PFSK-1 (cell line): ENCODE data around the gene TNNC1.

Experiments used
- FOXP2 ChIP-seq: optimal IDR thresholded peaks from 2 replicates; pipeline ENCODE3; 2011; ENCODE audit warnings: borderline replicate concordance, control low read depth, inconsistent platforms; ENCODE audit not compliant: insufficient read depth; ENCODE audit errors: extremely low read length, extremely low read depth
- POLR2AphosphoS5 ChIP-seq: IDR thresholded peaks from 2 replicates; pipeline ENCODE4 v1.6.1; 2012; ENCODE audit warnings: low read depth, mild to moderate bottlenecking, control low read depth, low read length, moderate library complexity
- SIN3A ChIP-seq: IDR thresholded peaks from 2 replicates; pipeline ENCODE4 v1.6.1; 2012; ENCODE audit warnings: mild to moderate bottlenecking, low read length, moderate library complexity, borderline replicate concordance; ENCODE audit not compliant: insufficient read depth
- TAF1 ChIP-seq: IDR thresholded peaks from 2 replicates; pipeline ENCODE4 v1.6.1; 2012; ENCODE audit warnings: low read length, control low read depth, borderline replicate concordance; ENCODE audit not compliant: insufficient read depth
- TF ChIP-seq, protein P1 (sequence below), 2 experiments: IDR thresholded peaks; 2 replicates each; pipeline versions ENCODE4 v1.6.1 to v1.8.0; 2011 to 2012; ENCODE audit warnings: low read depth in 2 of 2, low read length in 2 of 2, control low read depth in 1 of 2, inconsistent platforms in 1 of 2, mild to moderate bottlenecking in 1 of 2, moderate library complexity in 1 of 2; ENCODE audit not compliant: insufficient read depth in 1 of 2

The TNNC1 gene

DNA sequence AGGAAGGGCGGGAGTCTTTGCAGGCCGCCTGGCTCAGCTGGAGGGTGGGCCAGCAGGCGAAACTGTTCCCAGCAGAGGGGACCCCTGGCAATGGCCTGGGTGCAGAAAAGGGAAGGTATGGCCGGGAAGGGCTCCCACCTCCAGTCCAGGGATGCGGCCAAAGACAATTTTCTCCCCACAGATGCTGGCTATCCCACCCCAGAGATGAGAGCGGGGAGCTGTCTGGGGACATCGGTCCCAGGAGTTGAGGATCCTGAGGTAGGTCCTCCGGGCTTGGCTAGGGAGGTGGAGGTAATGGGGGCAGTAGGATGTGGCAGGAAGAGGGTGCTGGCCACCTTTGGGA lies 10.6 kb downstream of the TNNC1 start:
- no peak for TF ChIP-seq TAF1

DNA sequence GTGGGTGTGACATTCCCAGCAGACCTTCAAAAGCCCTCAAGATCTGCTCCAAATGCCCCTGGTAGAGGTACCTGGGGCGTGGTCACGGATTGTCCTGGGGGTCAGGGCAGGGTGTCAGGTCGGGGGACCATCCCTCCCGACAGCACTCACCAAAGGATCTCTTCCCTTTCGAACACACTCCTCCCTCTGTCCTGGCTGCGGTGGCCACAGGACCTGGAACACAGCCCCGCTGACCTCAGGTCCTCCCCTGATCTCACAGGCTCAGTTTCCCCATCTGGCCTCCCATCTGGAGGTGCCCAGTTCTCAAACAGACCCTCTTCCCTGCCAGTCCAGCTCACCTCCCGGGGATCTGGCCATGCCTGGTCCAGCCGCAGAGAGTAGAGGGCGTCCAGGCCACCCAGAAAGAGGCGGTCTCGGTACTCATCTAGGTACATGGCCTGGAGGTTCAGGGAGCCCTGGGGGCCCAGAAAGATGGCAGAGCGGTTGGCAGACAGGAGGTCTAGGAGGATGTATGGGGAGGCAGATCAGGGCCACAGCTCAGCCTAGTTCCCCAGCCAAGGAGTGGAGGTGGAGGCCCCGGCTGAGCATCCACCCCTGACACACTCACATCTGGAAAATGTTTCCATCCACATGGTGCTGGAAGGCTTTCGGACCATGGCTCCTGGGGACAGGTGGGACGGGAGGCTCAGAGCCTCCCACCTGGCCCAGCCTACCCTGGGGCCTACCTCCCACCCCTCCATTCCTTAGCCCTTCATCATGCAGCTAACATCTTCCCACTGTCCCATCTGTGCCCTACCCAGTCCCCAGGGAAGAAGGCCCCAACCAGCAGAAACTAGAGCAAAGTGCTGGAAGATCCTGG lies 11.2 kb downstream of the TNNC1 start:
- no peak for TF ChIP-seq TAF1
- TF ChIP-seq, protein P1, sequence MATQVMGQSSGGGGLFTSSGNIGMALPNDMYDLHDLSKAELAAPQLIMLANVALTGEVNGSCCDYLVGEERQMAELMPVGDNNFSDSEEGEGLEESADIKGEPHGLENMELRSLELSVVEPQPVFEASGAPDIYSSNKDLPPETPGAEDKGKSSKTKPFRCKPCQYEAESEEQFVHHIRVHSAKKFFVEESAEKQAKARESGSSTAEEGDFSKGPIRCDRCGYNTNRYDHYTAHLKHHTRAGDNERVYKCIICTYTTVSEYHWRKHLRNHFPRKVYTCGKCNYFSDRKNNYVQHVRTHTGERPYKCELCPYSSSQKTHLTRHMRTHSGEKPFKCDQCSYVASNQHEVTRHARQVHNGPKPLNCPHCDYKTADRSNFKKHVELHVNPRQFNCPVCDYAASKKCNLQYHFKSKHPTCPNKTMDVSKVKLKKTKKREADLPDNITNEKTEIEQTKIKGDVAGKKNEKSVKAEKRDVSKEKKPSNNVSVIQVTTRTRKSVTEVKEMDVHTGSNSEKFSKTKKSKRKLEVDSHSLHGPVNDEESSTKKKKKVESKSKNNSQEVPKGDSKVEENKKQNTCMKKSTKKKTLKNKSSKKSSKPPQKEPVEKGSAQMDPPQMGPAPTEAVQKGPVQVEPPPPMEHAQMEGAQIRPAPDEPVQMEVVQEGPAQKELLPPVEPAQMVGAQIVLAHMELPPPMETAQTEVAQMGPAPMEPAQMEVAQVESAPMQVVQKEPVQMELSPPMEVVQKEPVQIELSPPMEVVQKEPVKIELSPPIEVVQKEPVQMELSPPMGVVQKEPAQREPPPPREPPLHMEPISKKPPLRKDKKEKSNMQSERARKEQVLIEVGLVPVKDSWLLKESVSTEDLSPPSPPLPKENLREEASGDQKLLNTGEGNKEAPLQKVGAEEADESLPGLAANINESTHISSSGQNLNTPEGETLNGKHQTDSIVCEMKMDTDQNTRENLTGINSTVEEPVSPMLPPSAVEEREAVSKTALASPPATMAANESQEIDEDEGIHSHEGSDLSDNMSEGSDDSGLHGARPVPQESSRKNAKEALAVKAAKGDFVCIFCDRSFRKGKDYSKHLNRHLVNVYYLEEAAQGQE (IDR thresholded peaks at IDR 0.05; ENCODE audit: insufficient read depth in 1 of 2, low read depth in 2 of 2, low read length in 2 of 2) = no peak
- TF ChIP-seq POLR2AphosphoS5 = no peak
- TF ChIP-seq SIN3A = no peak
- TF ChIP-seq FOXP2 = no peak

DNA sequence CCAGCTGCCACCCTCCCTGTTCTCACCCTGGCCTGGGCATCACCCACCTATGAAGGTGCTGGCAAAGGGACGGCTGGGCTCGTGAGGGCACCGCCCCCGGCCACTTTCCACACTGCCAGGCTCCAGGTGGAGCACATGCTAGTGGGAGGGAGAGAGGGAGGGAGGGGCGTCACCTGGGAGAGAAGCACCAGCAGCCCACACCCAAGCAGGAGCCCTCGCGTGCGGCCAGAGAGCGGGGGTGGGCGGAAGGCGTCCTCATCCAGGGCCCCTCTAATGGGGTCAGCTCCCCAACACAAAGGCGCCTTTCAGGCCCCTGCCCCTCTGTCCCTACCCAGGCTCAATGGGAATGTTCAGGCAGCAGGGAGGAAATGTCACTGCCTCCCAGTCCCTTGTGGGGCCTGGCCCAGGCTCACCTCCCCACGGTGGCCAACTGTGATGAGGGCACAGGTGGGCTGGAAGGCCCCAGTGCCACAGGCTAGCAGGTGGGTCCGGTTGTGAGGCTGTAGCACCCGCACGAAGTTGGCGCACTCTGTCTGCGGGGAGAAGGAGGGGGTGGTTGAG lies 12.0 kb downstream of the TNNC1 start:
- TF ChIP-seq POLR2AphosphoS5 (no peak), FOXP2 (no peak), SIN3A (no peak), TAF1 (no peak)
- TF ChIP-seq, protein P1 (IDR thresholded peaks at IDR 0.05; ENCODE audit: insufficient read depth in 1 of 2, low read depth in 2 of 2, low read length in 2 of 2) = no peak

DNA sequence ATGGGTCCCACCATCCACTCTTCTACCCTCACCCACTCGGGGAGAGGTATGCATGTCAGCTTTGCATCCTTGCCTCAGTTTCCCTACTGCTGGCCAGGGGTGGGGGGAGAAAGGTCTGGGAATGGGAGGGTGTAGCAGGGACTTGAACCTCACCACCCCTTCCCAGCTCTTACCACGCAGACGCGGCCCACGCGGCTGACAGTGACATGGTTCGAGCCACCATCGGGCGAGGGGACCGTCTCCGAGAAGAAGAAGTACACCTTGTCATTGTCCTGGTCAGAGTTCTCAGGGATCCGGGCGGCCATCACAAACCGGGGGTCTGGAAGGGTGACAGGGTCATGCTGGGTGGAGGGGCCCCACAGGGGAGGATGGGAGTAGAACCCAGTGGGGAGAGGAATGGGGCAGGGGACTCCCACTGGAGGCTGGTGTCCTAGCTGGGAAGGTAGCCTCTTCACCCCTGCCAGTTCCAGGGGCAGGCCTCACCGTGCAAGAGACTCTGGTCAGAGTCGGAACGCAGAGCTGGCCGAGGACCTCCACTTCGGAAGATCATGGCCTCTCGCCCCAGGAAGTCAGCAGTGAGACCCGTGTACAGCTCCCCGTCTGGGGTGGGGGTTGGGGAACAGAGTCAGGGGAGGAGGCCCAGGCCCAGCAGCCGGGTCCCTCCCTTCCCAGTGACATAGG lies 12.6 kb downstream of the TNNC1 start:
- TF ChIP-seq SIN3A (no peak), POLR2AphosphoS5 (no peak), FOXP2 (no peak), TAF1 (no peak)
- TF ChIP-seq, protein P1 (IDR thresholded peaks at IDR 0.05; ENCODE audit: insufficient read depth in 1 of 2, low read depth in 2 of 2, low read length in 2 of 2) = no peak

DNA sequence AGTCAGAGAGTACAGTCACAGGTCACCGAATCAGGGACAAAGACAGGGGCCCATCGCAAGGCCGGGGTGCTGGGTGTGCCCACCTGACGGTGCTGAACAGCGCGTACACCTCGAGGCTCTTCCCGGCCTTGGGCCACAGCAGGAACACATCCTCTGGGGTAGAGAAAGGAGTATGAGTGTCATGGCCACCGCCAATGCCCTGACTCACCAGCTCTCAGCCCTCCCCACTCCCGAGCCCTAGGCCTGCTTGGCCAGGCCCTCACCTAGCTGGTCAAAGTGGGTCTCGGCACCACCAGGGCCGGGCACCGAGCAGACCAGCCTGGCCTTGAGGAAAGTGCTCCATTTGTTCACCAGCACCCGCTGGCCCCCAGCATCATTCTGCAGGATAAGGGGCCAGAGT lies 13.2 kb downstream of the TNNC1 start:
- TF ChIP-seq SIN3A = no peak
- TF ChIP-seq, protein P1 (IDR thresholded peaks at IDR 0.05; ENCODE audit: insufficient read depth in 1 of 2, low read depth in 2 of 2, low read length in 2 of 2) = no peak
- TF ChIP-seq TAF1 = no peak
- TF ChIP-seq FOXP2 = no peak
- TF ChIP-seq POLR2AphosphoS5 = no peak
